NCI-H2227 treated with DMSO at 0.1 percent for 48 hours (cell line): ENCODE results near the gene PBX4.
A peak's percentile ranks its signal among the peaks of the same experiment; 100 is the strongest.

ENCODE experiments used
- DNase-seq: peaks from one replicate; lab custom pipeline; 2025; lab: John Stamatoyannopoulos, UW

Gene PBX4

DNA sequence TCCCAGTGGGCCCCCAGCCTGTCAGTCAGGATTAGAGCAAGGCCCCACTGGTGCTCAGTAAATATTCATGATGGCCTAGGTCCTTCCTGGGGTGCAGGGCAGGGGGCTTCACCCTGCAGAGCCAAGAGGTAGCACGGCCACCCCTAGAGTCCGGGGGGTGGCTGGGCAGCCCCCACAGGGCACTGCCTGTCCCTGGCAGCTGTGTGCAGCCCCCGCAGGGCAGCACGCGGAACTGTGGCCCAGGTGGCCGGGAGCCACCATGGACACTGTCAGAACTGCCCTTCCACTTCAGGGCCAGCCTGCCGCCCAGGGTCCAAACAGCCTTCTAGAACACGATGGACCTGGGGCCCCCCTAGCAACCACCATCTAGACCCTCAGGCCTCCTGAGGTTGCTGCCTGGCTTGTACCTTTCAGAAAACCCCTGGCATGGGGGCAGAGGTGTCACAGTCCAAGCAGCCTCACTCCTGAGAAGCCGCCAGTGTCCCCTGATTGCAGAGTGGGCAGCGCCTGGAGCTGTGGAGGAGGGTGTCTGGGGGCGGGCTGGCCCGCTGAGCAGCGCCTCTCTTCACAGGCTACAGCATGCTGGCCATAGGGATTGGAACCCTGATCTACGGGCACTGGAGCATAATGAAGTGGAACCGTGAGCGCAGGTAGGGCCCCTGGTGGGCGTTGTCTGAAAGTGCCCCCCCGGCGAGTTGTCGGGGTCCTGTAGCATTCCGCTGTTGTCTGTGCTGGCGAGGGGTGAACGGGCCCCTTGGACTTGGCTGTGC lies 92.7 kb downstream of the PBX4 start:
- no peak for DNase-seq

DNA sequence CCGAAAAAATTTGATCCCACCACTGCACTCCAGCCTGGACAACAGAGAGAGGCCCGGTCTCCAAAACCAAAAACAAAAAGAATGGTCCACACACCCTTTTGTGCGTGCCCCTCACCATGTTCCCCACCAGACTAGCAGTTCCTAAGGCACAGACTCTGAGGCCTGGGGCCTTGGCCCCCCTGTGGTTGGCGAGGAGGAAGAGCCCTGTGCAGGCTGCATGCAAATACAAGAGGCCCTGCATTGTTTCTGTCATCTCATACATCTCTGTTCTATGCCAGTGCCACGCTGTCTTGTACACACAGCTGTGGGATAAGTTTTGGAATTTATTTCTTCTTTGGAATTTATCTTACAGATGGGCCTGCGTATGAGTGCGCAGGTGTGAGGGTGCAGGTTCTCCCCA lies 94.4 kb downstream of the PBX4 start:
- no peak for DNase-seq

DNA sequence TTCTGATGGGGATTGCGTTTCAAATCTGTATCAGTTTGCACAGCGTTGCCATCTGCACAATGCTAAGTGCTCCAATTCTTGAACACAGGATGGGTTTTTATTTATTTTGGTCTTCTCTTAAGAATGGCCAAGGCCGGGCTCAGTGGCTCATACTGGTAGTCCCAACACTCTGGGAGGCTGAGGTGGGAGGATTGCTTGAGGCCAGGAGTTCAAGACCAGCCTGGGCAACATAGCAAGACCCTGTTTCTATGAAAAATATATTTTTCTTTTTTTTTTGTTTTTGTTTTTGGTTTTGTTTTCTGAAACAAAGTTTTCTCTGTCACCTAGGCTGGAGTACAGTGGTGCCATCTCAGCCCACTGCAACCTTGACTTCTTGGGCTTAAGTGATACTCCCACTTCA lies 95.3 kb downstream of the PBX4 start:
- no peak for DNase-seq

DNA sequence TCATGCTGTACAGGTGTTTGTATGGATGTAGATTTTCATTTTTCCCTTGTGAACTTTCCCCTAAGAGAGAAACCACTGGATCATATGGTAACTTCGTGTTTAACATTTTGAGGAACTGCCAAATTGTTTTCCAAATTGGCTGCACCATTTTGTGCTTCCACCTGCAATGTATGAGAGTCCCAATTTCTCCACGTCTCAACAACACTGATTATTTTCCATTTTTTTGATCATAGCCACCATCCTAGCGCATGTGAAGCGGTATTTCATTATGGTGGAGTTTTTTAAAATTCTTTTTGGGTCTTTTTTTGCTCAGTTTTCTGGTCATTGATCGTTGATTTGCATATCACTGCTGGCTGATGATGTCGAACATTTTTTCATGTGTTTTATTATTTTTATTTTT lies 97.5 kb downstream of the PBX4 start:
- DNase-seq, result no peak

DNA sequence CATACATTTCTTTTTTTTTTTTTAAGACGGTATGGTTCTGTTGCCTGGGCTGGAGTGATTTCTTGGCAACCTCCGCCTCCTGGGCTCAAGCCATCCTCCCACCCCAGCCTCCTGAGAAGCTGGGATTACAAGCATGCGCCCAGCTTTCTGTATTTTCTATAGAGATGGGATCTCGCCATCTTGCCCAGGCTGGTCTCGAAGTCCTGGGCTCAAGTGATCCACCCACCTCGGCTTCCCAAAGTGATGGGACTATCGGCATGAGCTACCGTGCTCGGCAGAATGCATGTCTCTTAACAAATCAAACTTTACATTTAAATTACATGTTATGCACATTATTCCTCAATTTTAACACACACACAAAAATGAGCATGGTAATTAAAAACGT lies 101.3 kb downstream of the PBX4 start:
- no peak for DNase-seq

DNA sequence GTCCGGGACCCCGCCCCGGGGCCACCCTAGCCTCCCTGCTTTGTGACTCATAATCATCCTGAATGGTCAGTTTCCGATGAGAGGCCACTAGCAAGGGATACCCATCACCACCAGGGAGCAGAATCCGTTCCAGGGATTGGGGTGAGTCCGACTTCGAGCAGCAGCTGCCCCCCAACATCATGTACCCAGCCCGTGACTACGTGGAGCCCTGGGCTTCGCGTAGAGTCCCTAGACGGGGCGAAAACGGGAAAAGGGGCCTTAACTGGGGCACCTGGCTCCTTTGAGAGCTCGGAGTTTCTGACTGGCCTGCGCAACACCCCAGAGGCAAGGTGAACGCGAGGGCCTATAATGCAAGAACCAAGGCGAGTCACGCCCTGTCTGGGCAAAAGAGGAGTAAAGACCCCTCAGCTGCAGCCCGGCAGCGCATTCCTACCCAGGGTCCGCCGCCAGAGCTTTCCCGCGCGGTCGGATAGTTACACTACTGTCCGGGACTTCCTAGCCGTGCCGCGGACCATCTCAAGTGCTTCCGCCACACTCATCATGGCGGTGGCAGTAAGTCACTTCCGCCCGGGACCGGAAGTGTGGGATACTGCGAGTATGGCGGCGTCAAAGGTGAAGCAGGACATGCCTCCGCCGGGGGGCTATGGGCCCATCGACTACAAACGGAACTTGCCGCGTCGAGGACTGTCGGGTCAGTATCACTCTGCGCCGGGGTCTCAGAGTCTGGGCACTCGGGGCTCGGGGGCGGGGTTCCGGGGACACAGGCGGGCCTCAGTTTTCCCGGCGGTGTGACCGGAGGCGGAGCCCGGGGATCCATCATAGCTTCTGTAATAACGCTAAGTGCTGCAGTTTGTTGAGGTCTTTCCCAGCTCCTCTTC lies 102.6 kb downstream of the PBX4 start, which contains the start of gene NDUFA13:
Gene NDUFA13, plus strand, starts transcription at position 584 of the 878 bp plus-strand sequence. Its CDS starts 14 bp downstream, at position 598.
- peak; percentile 81 for DNase-seq

DNA sequence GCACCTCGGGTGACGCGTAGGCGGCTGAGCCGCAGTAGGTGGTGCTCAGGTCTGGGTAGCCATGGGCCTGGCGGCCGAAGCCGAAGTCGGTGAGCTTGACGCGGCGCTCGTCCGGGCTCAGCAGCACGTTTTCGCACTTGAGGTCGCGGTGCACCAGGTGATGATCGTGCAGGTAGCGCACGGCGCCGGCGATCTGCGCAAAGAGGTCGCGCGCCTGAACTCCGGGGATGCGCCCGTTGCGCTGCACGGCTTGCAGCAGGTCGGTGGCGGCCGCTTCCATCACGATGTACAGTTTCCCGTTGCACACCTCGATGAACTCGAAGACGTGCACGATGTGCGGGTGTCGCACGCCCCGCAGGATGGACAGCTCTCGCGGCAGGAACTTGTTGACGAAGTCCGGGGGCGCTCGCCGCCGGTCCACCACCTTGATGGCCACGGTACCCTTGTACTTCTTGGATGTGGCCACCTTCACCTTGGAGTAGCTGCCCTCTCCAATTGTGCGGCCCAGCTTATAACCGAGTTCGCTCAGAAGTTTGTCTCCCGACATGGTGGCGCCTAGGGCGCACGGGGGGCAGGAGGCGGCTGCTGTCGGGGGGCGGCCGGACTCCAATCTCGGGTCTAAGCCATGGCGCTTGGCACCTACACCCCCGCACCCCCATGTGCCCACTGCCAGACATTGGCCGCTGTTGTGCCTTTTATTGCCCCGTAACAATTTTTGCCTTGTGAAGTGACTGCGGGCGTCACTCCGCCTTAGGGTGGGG lies 103.4 kb downstream of the PBX4 start, which contains the start of gene TSSK6:
Gene TSSK6, minus strand, starts transcription at position 668 of the 761 bp plus-strand sequence. Its CDS starts 121 bp downstream, at position 547.
- no peak for DNase-seq

DNA sequence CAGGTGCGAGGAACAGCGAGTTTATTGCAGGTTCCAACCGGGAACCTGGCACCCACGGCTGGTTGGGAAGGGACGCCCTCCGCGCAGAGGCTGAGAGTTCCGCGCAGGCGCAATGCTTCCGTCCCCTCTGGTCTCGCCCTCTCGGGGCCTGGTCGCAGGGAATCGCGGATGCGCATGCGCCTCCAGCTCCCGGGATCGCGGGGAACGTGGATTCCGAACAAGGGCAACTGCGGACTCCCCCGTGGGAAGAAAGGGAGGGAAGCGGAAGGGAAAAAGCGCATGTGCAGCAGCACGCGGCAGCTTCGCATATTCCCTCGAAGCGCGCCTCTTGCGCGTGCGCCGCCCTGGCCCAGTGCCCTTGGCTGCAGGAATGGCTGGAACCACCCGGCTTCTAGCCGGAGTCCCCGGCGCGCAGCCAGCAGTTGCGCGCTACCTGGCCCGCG lies 104.3 kb downstream of the PBX4 start:
- no peak for DNase-seq

DNA sequence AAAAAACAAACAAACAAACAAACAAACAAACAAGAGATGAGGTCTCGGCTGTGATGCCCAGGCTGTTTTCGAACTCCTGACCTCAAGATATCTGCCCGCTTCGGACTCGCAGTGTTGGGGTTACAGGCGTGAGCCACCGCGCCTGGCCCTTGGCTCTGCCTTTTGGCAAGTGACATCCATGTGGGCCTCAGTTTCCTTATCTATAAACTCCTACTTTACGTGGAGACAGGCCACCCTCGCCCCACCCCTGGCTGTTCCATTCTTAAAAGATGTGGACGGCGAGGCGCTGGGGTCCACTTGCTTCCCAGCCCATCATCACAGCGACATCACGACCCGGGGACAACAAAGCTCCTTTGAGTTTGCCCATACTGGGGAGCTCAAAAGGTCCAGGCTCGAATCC lies 104.8 kb downstream of the PBX4 start:
- DNase-seq, result no peak
